ENCODE results near the gene SPRN. TPM values are rescaled to one million over a fixed set of nuclear protein-coding genes. Genes with fewer than 3 reads are reported as not detected.
"Not testable (repeated sequence)": the region's sequence is repeated elsewhere in the genome, so short reads cannot be mapped to it uniquely, and the experiment has no call there.

SPRN gene
- total RNA-seq, 1 donor from 2014 or later = not detected

- H3K4me1 Mint-ChIP-seq (ENCODE audit: low read depth) = no peaks in the 10 kb centered on the region
- H3K27ac Mint-ChIP-seq = no peak overlapping the region
- intact Hi-C loops (cut with micrococcal nuclease) = no loop called here
- peaks cover 1% of the 10 kb centered on the region for H3K36me3 Mint-ChIP-seq (ENCODE audit: low read depth)
- no peak for DNase-seq (ENCODE audit: low spot score)
- H3K27me3 Mint-ChIP-seq (ENCODE audit: insufficient read depth) = peaks cover 2% of the 10 kb centered on the region
- peaks cover 20% of the 10 kb centered on the region for H3K9me3 Mint-ChIP-seq
- H3K4me3 Mint-ChIP-seq = no peak overlapping the region
Observed at GRCh38 chr10:133452453-133452852, 28.0 kb upstream of the SPRN start.

GRCh38 chr10:133451346-133451745 is 26.9 kb upstream of the SPRN start:
- intact Hi-C loops (cut with micrococcal nuclease) = no loop called here
- no peak for DNase-seq (ENCODE audit: low spot score)
- no peaks in the 10 kb centered on the region for H3K4me1 Mint-ChIP-seq (ENCODE audit: low read depth)

GRCh38 chr10:133448120-133448519 is 23.7 kb upstream of the SPRN start:
- Mint-ChIP-seq H3K4me1 (ENCODE audit: low read depth) (no peaks in the 10 kb centered on the region), H3K27ac (no peak overlapping the region), H3K9me3 (peaks cover 37% of the 10 kb centered on the region), H3K4me3 (no peak overlapping the region), H3K27me3 (ENCODE audit: insufficient read depth) (peaks cover 3% of the 10 kb centered on the region), H3K36me3 (ENCODE audit: low read depth) (peaks cover 2% of the 10 kb centered on the region)
- intact Hi-C loops (cut with micrococcal nuclease) = no loop called here
- DNase-seq (ENCODE audit: low spot score) = no peak

More at GRCh38 chr10:133451346-133451745, 26.9 kb upstream of the SPRN start:
- H3K4me3 Mint-ChIP-seq = no peak overlapping the region
- H3K36me3 Mint-ChIP-seq (ENCODE audit: low read depth) = peaks cover 2% of the 10 kb centered on the region
- no peak overlapping the region for H3K27ac Mint-ChIP-seq
- peaks cover 3% of the 10 kb centered on the region for H3K27me3 Mint-ChIP-seq (ENCODE audit: insufficient read depth)
- H3K9me3 Mint-ChIP-seq = peaks cover 28% of the 10 kb centered on the region

- peaks cover 3% of the 10 kb centered on the region for H3K27me3 Mint-ChIP-seq (ENCODE audit: insufficient read depth)
- H3K4me3 Mint-ChIP-seq = no peak overlapping the region
- peaks cover 37% of the 10 kb centered on the region for H3K9me3 Mint-ChIP-seq
- no peak overlapping the region for H3K27ac Mint-ChIP-seq
- peaks cover 6% of the 10 kb centered on the region for H3K4me1 Mint-ChIP-seq (ENCODE audit: low read depth)
- H3K36me3 Mint-ChIP-seq (ENCODE audit: low read depth) = peaks cover 2% of the 10 kb centered on the region
- no peak for DNase-seq (ENCODE audit: low spot score)
- intact Hi-C loops (cut with micrococcal nuclease) = no loop called here
Observed at GRCh38 chr10:133446979-133447378, 22.6 kb upstream of the SPRN start.

GRCh38 chr10:133445751-133446708 is 21.6 kb upstream of the SPRN start:
- intact Hi-C loops (cut with micrococcal nuclease) = no loop called here
- DNase-seq (ENCODE audit: low spot score) = no peak

GRCh38 chr10:133445268-133445732 is 20.9 kb upstream of the SPRN start:
- H3K9me3 Mint-ChIP-seq = peaks cover 37% of the 10 kb centered on the region
- H3K36me3 Mint-ChIP-seq (ENCODE audit: low read depth) = peaks cover 2% of the 10 kb centered on the region
- no peak for DNase-seq (ENCODE audit: low spot score)
- H3K4me1 Mint-ChIP-seq (ENCODE audit: low read depth) = peaks cover 6% of the 10 kb centered on the region
- no peak overlapping the region for H3K4me3 Mint-ChIP-seq
- H3K27ac Mint-ChIP-seq = no peak overlapping the region
- H3K27me3 Mint-ChIP-seq (ENCODE audit: insufficient read depth) = peaks cover 3% of the 10 kb centered on the region
- intact Hi-C loops (cut with micrococcal nuclease) = no loop called here

More at GRCh38 chr10:133445751-133446708, 21.6 kb upstream of the SPRN start:
- Mint-ChIP-seq H3K4me3 (no peak overlapping the region), H3K36me3 (ENCODE audit: low read depth) (peaks cover 2% of the 10 kb centered on the region), H3K4me1 (ENCODE audit: low read depth) (peaks cover 6% of the 10 kb centered on the region), H3K9me3 (peaks cover 37% of the 10 kb centered on the region), H3K27me3 (ENCODE audit: insufficient read depth) (peaks cover 3% of the 10 kb centered on the region), H3K27ac (no peak overlapping the region)

- H3K9me3 Mint-ChIP-seq = peaks cover 37% of the 10 kb centered on the region
- H3K27ac Mint-ChIP-seq = no peak overlapping the region
- DNase-seq (ENCODE audit: low spot score) = no peak
- peaks cover 3% of the 10 kb centered on the region for H3K27me3 Mint-ChIP-seq (ENCODE audit: insufficient read depth)
- no peak overlapping the region for H3K4me3 Mint-ChIP-seq
- H3K4me1 Mint-ChIP-seq (ENCODE audit: low read depth) = peaks cover 6% of the 10 kb centered on the region
- intact Hi-C loops (cut with micrococcal nuclease) = no loop called here
- H3K36me3 Mint-ChIP-seq (ENCODE audit: low read depth) = peaks cover 2% of the 10 kb centered on the region
Observed at GRCh38 chr10:133444342-133445267, 20.2 kb upstream of the SPRN start.

GRCh38 chr10:133442967-133443924 is 18.8 kb upstream of the SPRN start:
- Mint-ChIP-seq H3K4me1 (ENCODE audit: low read depth) (peaks cover 6% of the 10 kb centered on the region), H3K27me3 (ENCODE audit: insufficient read depth) (peaks cover 3% of the 10 kb centered on the region), H3K27ac (no peak overlapping the region), H3K4me3 (no peak overlapping the region), H3K36me3 (ENCODE audit: low read depth) (peaks cover 2% of the 10 kb centered on the region), H3K9me3 (peaks cover 25% of the 10 kb centered on the region)
- intact Hi-C loops (cut with micrococcal nuclease) = no loop called here
- DNase-seq (ENCODE audit: low spot score) = no peak

GRCh38 chr10:133442191-133442966 is 18.0 kb upstream of the SPRN start:
- H3K4me3 Mint-ChIP-seq = no peak overlapping the region
- H3K27me3 Mint-ChIP-seq (ENCODE audit: insufficient read depth) = peaks cover under 1% of the 10 kb centered on the region
- peaks cover under 1% of the 10 kb centered on the region for H3K36me3 Mint-ChIP-seq (ENCODE audit: low read depth)
- intact Hi-C loops (cut with micrococcal nuclease) = no loop called here
- H3K9me3 Mint-ChIP-seq = peaks cover 16% of the 10 kb centered on the region
- DNase-seq (ENCODE audit: low spot score) = no peak
- peaks cover 6% of the 10 kb centered on the region for H3K4me1 Mint-ChIP-seq (ENCODE audit: low read depth)
- no peak overlapping the region for H3K27ac Mint-ChIP-seq

- Mint-ChIP-seq H3K9me3 (peaks cover 12% of the 10 kb centered on the region), H3K36me3 (ENCODE audit: low read depth) (no peaks in the 10 kb centered on the region), H3K27me3 (ENCODE audit: insufficient read depth) (peaks cover 2% of the 10 kb centered on the region), H3K4me3 (no peak overlapping the region), H3K4me1 (ENCODE audit: low read depth) (peaks cover 6% of the 10 kb centered on the region), H3K27ac (no peak overlapping the region)
- DNase-seq (ENCODE audit: low spot score) = no peak
- intact Hi-C loops (cut with micrococcal nuclease) = no loop called here
Observed at GRCh38 chr10:133441780-133442179, 17.4 kb upstream of the SPRN start.

- H3K27me3 Mint-ChIP-seq (ENCODE audit: insufficient read depth); intact Hi-C loops (cut with micrococcal nuclease); H3K4me3 Mint-ChIP-seq; H3K27ac Mint-ChIP-seq; H3K36me3 Mint-ChIP-seq (ENCODE audit: low read depth); H3K4me1 Mint-ChIP-seq (ENCODE audit: low read depth); H3K9me3 Mint-ChIP-seq; DNase-seq (ENCODE audit: low spot score): not testable (repeated sequence)
Observed at GRCh38 chr10:133441356-133441755, 16.9 kb upstream of the SPRN start.

All from activated T-helper 1 cell treated with anti-CD3 and anti-CD28 coated beads, Interleukin-12 subunit alpha, Interleukin-12 subunit beta, Interleukin-2, Interleukin-4 antibody, amounts not matched to agents 30 ng/mL and 10 ng/mL and 1 ng/mL, durations not matched to agents 14 hours and 24 hours and 36 hours (primary cell).